Thymus (tissue), 11 donors: ENCODE results near the gene BIN2. TPM values are rescaled to one million over a fixed set of nuclear protein-coding genes. Genes with fewer than 3 reads are reported as not detected.
A peak's percentile ranks its signal among the peaks of the same experiment; 100 is the strongest.
"Not testable (repeated sequence)": the region's sequence is repeated elsewhere in the genome, so short reads cannot be mapped to it uniquely, and the experiment has no call there.

Source experiments
- DNase-seq, 9 donors: peaks; one replicate each; pipeline ENCODE4 v3.0.0-alpha.2; 2013; ENCODE audit warnings: low spot score in 9 of 9, low read depth in 6 of 9, missing footprints in 1 of 9
- H3K27ac ChIP-seq, 2 donors: one replicate each; pipeline ENCODE4 v1.5.1; 2013; ENCODE audit warnings: control low read depth in 1 of 2, low read depth in 1 of 2, low read length in 1 of 2, mild to moderate bottlenecking in 1 of 2, moderate library complexity in 1 of 2
- H3K27me3 ChIP-seq, 2 donors: one replicate each; pipeline ENCODE4 v1.5.1; 2013; ENCODE audit warnings: low read length in 1 of 2; ENCODE audit not compliant: control insufficient read depth in 2 of 2, insufficient read depth in 1 of 2
- H3K36me3 ChIP-seq, 2 donors: one replicate each; pipeline ENCODE4 v1.5.1; 2013; ENCODE audit warnings: low read length in 1 of 2, mild to moderate bottlenecking in 1 of 2, moderate library complexity in 1 of 2; ENCODE audit not compliant: control insufficient read depth in 2 of 2, insufficient read depth in 2 of 2
- H3K4me1 ChIP-seq, 2 donors: one replicate each; pipeline ENCODE4 v1.5.1; 2013; ENCODE audit warnings: low read length in 2 of 2; ENCODE audit not compliant: control insufficient read depth in 2 of 2, insufficient read depth in 2 of 2
- H3K4me3 ChIP-seq, 2 donors: one replicate each; pipeline ENCODE4 v1.5.1; 2013; ENCODE audit warnings: low read length in 2 of 2, control low read depth in 1 of 2, mild to moderate bottlenecking in 1 of 2
- H3K9me3 ChIP-seq, 2 donors: one replicate each; pipeline ENCODE4 v1.5.1; 2013; ENCODE audit warnings: low read length in 1 of 2, mild to moderate bottlenecking in 1 of 2; ENCODE audit not compliant: control insufficient read depth in 2 of 2, insufficient read depth in 1 of 2
- WGBS: extraction: QIAGEN DNeasy Blood & Tissue Kit; methylation state at CpG from one replicate; pipeline ENCODE4 v1.1.7; 2013; 5-methylcytosine and 5-hydroxymethylcytosine counted together
- polyA plus RNA-seq: library from polyadenylated mRNA; stranded (reverse); fragments of 200-250 nt; gene quantifications from one replicate; pipeline ENCODE4 v1.2.3, GENCODE V29; 2013
- total RNA-seq: library from RNA; stranded (reverse); fragments of 120-200 nt; gene quantifications from one replicate; pipeline ENCODE4 v1.2.4, GENCODE V29; 2013
- donor health status: healthy.

The BIN2 gene
- total and polyA plus RNA-seq, 2 donors: 57.7 to 63.3 TPM

GRCh38 chr12:51263341-51263740 is 60.6 kb downstream of the BIN2 start:
- WGBS: 99% methylated on average over 3 of the region's 3 CpGs
- no peaks in the 10 kb centered on the region for H3K9me3 ChIP-seq
- H3K27me3 ChIP-seq: no peaks in the 10 kb centered on the region
- no peaks in the 10 kb centered on the region for H3K36me3 ChIP-seq
- H3K4me1 ChIP-seq: no peaks in the 10 kb centered on the region
- no peak overlapping the region for H3K27ac ChIP-seq
- no peak for DNase-seq
- no peak overlapping the region for H3K4me3 ChIP-seq

GRCh38 chr12:51262758-51263177 is 61.2 kb downstream of the BIN2 start:
- Histone ChIP-seq H3K4me3 (no peak overlapping the region), H3K4me1 (no peaks in the 10 kb centered on the region), H3K27ac (no peak overlapping the region), H3K9me3 (no peaks in the 10 kb centered on the region), H3K36me3 (no peaks in the 10 kb centered on the region), H3K27me3 (no peaks in the 10 kb centered on the region)
- peak in 1 of 9 donors; percentile 56 for DNase-seq
- 76% methylated on average over 7 of the region's 7 CpGs for WGBS

GRCh38 chr12:51259600-51259999 is 64.4 kb downstream of the BIN2 start:
- not testable (repeated sequence) for H3K27ac ChIP-seq, H3K36me3 ChIP-seq, H3K9me3 ChIP-seq, H3K4me1 ChIP-seq, H3K4me3 ChIP-seq, DNase-seq, H3K27me3 ChIP-seq
- 98% methylated on average over 1 of the region's 1 CpG for WGBS

GRCh38 chr12:51254536-51254935 is 69.4 kb downstream of the BIN2 start:
- no peaks in the 10 kb centered on the region for H3K27me3 ChIP-seq
- no peaks in the 10 kb centered on the region for H3K4me1 ChIP-seq
- 71% methylated on average over 4 of the region's 4 CpGs for WGBS
- no peak overlapping the region for H3K27ac ChIP-seq
- no peak for DNase-seq
- no peaks in the 10 kb centered on the region for H3K9me3 ChIP-seq
- H3K4me3 ChIP-seq: no peak overlapping the region
- no peaks in the 10 kb centered on the region for H3K36me3 ChIP-seq

- Histone ChIP-seq H3K27ac (no peak overlapping the region), H3K9me3 (peaks cover 0 to 4% of the 10 kb centered on the region in 2 donors), H3K27me3 (no peaks in the 10 kb centered on the region), H3K4me3 (no peak overlapping the region), H3K36me3 (peaks cover 0 to under 1% of the 10 kb centered on the region in 2 donors), H3K4me1 (no peaks in the 10 kb centered on the region)
- DNase-seq: no peak
- WGBS: 100% methylated on average over 1 of the region's 1 CpG
Observed at GRCh38 chr12:51253276-51253675, 70.7 kb downstream of the BIN2 start.

GRCh38 chr12:51247523-51248206 is 76.3 kb downstream of the BIN2 start:
- H3K4me1 ChIP-seq: peaks cover 7 to 17% of the 10 kb centered on the region in 2 donors
- peaks cover 0 to 4% of the 10 kb centered on the region in 2 donors for H3K9me3 ChIP-seq
- no peak for DNase-seq
- no peak overlapping the region for H3K4me3 ChIP-seq
- WGBS: 89% methylated on average over 14 of the region's 14 CpGs
- H3K36me3 ChIP-seq: peaks cover 23 to 24% of the 10 kb centered on the region in 2 donors
- H3K27me3 ChIP-seq: no peaks in the 10 kb centered on the region
- no peak overlapping the region for H3K27ac ChIP-seq

GRCh38 chr12:51246254-51246853 is 77.6 kb downstream of the BIN2 start:
- 5% methylated on average over 7 of the region's 7 CpGs for WGBS
- peaks cover 0 to 4% of the 10 kb centered on the region in 2 donors for H3K9me3 ChIP-seq
- H3K4me3 ChIP-seq: no peak overlapping the region
- peak overlapping the region in 1 of 2 donors; percentile 2 for H3K27ac ChIP-seq
- peaks cover 7 to 20% of the 10 kb centered on the region in 2 donors for H3K4me1 ChIP-seq
- DNase-seq: peak in 1 of 9 donors; percentile 53
- H3K27me3 ChIP-seq: no peaks in the 10 kb centered on the region
- H3K36me3 ChIP-seq: peaks cover 34 to 36% of the 10 kb centered on the region in 2 donors

GRCh38 chr12:51245476-51246253 is 78.3 kb downstream of the BIN2 start:
- 97% methylated on average over 11 of the region's 11 CpGs for WGBS
- Histone ChIP-seq H3K27ac (peak overlapping the region in 1 of 2 donors; percentile 2), H3K9me3 (peaks cover 0 to 4% of the 10 kb centered on the region in 2 donors), H3K4me1 (peaks cover 7 to 20% of the 10 kb centered on the region in 2 donors), H3K4me3 (no peak overlapping the region), H3K36me3 (peaks cover 41 to 43% of the 10 kb centered on the region in 2 donors), H3K27me3 (no peaks in the 10 kb centered on the region)
- no peak for DNase-seq

GRCh38 chr12:51244269-51244668 is 79.7 kb downstream of the BIN2 start:
- peaks cover 46 to 53% of the 10 kb centered on the region in 2 donors for H3K36me3 ChIP-seq
- peaks cover 14 to 30% of the 10 kb centered on the region in 2 donors for H3K4me1 ChIP-seq
- no peak overlapping the region for H3K4me3 ChIP-seq
- no peak for DNase-seq
- H3K27ac ChIP-seq: no peak overlapping the region
- peaks cover 0 to 4% of the 10 kb centered on the region in 2 donors for H3K9me3 ChIP-seq
- WGBS: 85% methylated on average over 4 of the region's 4 CpGs
- no peaks in the 10 kb centered on the region for H3K27me3 ChIP-seq
